HL-60 (cell line): ENCODE results near the gene PRR23B.

Experiments used
- DNase-seq, 2 experiments: peaks; one replicate each; pipeline ENCODE4 v3.0.0-alpha.2; 2010 to 2020; ENCODE audit warnings: low read depth in 1 of 2, low spot score in 1 of 2
- H3K27ac ChIP-seq: fragments of 250-450 bp; sonication (Bioruptor Pico); replicated peaks from 2 replicates; pipeline ENCODE4 v1.5.1; 2020; ENCODE audit warnings: mild to moderate bottlenecking, moderate library complexity
- H3K27me3 ChIP-seq: fragments of 250-450 bp; sonication (Bioruptor Pico); 2 replicates; pipeline ENCODE4 v1.5.1; 2021; ENCODE audit warnings: mild to moderate bottlenecking, moderate library complexity; ENCODE audit not compliant: insufficient read depth, poor library complexity, severe bottlenecking
- H3K4me3 ChIP-seq: replicated peaks from 2 replicates; pipeline ENCODE4 v1.5.1; 2011; ENCODE audit warnings: mild to moderate bottlenecking, control low read depth, low read length; ENCODE audit not compliant: insufficient read depth
- CTCF ChIP-seq: IDR thresholded peaks from one replicate; pipeline ENCODE4 v1.5.1; 2011; ENCODE audit warnings: low read length, control low read depth, inconsistent platforms; ENCODE audit not compliant: insufficient read depth
- GABPA ChIP-seq: IDR thresholded peaks from 2 replicates; pipeline ENCODE4 v1.6.1; 2012; ENCODE audit warnings: low read depth
- POLR2AphosphoS5 ChIP-seq: IDR thresholded peaks from 2 replicates; pipeline ENCODE4 v1.6.1; 2012; ENCODE audit warnings: low read depth
- REST ChIP-seq: IDR thresholded peaks from 2 replicates; pipeline ENCODE4 v1.6.1; 2012; ENCODE audit warnings: low read depth; ENCODE audit not compliant: insufficient replicate concordance
- SPI1 ChIP-seq: IDR thresholded peaks from 2 replicates; pipeline ENCODE4 v1.6.1; 2012; ENCODE audit warnings: low read depth, mild to moderate bottlenecking, borderline replicate concordance

PRR23B gene

DNA sequence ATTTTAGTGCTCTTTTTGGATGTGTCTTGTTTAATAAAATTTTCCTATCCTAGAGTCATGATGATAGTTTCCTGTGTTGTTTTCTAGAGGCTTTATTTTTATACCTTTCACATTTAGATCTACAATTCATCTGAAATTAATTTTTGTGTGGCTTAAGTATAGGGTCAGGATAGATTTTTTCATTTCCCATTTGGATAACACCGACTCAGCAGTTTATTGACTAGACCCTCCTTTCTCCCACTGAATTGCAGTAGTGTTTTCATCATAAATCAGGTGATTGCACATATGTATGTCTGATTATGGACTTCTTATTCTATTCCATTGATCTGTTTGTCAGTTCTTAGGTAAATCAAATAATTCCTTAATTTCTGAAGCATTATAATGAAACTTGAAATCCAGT lies 25.0 kb downstream of the PRR23B start:
- Histone ChIP-seq H3K4me3 (no peak overlapping the region), H3K27ac (no peak overlapping the region), H3K27me3 (no peaks in the 10 kb centered on the region)
- DNase-seq = no peak
- TF ChIP-seq POLR2AphosphoS5 (no peak), SPI1 (no peak)

DNA sequence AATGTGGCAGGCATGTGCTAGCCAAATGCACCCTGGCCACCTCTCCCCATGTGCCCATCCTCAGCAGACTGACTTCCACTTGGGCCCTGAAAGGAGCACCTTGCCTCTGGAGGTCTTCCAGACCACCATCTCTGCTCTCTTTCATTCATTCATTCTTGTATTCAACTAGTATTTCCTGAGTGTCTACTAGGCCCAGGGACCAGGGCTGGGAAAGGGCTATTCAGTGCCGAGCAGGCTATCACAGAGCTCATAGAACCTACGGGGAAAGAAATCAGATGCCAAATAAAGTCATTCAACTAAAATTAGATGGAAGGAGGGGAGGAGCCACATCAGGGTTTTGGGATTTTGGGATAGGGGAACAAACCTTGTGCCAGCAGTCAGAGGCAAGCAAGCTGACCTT lies 33.5 kb downstream of the PRR23B start:
- no peak overlapping the region for H3K27ac ChIP-seq
- DNase-seq = no peak

GRCh38 chr3:138985932-138986331 lies 34.8 kb downstream of the PRR23B start:
- Histone ChIP-seq H3K4me3 (no peak overlapping the region), H3K27me3 (no peaks in the 10 kb centered on the region), H3K27ac (no peak overlapping the region)
- DNase-seq = no peak
- TF ChIP-seq GABPA = no peak
- TF ChIP-seq SPI1 = no peak

More for the DNA sequence above, 33.5 kb downstream of the PRR23B start:
- Histone ChIP-seq H3K27me3 (no peaks in the 10 kb centered on the region), H3K4me3 (no peak overlapping the region)
- TF ChIP-seq CTCF (no peak), POLR2AphosphoS5 (no peak), REST (no peak), GABPA (no peak), SPI1 (no peak)

- Histone ChIP-seq H3K27me3 (no peaks in the 10 kb centered on the region), H3K27ac (no peak overlapping the region), H3K4me3 (no peak overlapping the region)
- no peak for DNase-seq
- TF ChIP-seq SPI1 (peak; percentile 52; the same call in 1 of the 2 replicates), CTCF (no peak), GABPA (no peak), REST (no peak)
Measured at GRCh38 chr3:138984816-138985215, 35.9 kb downstream of the PRR23B start.

GRCh38 chr3:138976047-138976446 lies 44.7 kb downstream of the PRR23B start:
- Histone ChIP-seq H3K27me3 (no peaks in the 10 kb centered on the region), H3K4me3 (no peak overlapping the region), H3K27ac (no peak overlapping the region)
- DNase-seq = no peak
- TF ChIP-seq POLR2AphosphoS5 (no peak), REST (no peak), CTCF (no peak), GABPA (no peak), SPI1 (no peak)
